SK-N-MC (cell line): ENCODE data around the gene FCGBP.

Experiments
- EZH2 ChIP-seq: fragments of 200-600 bp; sonication (generic); IDR thresholded peaks from one replicate; pipeline ENCODE4 v1.6.1; 2017; ENCODE audit warnings: antibody characterized with exemption
- FOXP2 ChIP-seq: optimal IDR thresholded peaks from 2 replicates; pipeline ENCODE3; 2011; ENCODE audit warnings: mild to moderate bottlenecking, moderate library complexity; ENCODE audit not compliant: insufficient read depth; ENCODE audit errors: extremely low read length, control extremely low read depth
- POLR2AphosphoS5 ChIP-seq: IDR thresholded peaks from 2 replicates; pipeline ENCODE4 v1.6.1; 2012; ENCODE audit warnings: mild to moderate bottlenecking, low read depth, low read length, borderline replicate concordance

DNA sequence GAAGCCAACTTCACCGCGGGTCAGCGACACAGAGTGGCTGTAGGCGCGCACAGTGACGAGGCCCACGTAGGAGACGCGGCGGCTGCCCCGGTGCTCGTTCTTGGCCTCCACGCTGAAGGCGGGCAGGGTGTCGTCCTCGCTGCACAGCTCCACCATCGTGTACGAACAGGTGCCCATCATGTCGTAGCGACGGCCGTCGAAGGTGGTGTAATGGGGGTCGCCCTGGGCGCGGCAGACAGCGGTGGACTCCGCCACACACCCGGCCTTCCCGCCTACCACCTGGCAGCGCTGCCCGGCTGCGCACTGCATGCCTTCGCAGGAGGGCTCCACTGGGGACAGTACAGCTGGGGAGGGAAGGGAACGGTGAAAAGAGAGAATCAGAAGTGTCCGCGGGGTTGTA lies 10.0 kb downstream of the FCGBP start:
- TF ChIP-seq POLR2AphosphoS5 (no peak), EZH2 (no peak), FOXP2 (no peak)
